GM18909 (cell line): ENCODE results near the gene RHBDL2.
"Not testable (repeated sequence)": the region's sequence is repeated elsewhere in the genome, so short reads cannot be mapped to it uniquely, and the experiment has no call there.

ENCODE experiments used
- ATAC-seq: cut with Tn5 transposase; IDR thresholded peaks from one replicate; pipeline ENCODE4 v1.9.1; 2021; ENCODE audit warnings: mild to moderate bottlenecking; ENCODE audit not compliant: unreplicated experiment, poor library complexity

RHBDL2 gene, protein sequence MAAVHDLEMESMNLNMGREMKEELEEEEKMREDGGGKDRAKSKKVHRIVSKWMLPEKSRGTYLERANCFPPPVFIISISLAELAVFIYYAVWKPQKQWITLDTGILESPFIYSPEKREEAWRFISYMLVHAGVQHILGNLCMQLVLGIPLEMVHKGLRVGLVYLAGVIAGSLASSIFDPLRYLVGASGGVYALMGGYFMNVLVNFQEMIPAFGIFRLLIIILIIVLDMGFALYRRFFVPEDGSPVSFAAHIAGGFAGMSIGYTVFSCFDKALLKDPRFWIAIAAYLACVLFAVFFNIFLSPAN

DNA sequence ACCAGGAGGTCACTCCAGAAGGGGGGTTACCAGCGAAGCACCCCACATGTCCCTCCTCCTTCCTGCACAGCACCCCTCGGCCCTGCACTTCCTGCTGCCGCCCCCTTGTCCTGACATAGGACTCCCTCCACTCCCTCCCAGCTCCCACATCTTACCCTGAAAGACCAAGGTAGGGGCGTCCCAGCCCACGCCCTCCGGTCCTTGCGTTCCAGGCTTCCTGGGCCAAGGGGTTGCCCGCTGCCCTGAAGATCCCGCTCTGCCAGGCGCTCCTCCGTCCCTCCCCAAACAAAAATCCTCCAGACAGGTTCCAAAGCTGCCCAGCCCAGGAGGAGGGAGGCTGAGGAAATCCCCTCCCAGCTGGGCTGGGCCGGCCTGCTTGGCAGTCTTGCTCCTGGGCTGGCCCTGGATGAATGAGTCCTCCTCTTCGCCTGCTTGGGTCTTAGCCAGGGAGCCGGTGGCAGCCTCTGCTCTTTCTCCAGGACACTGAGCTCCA lies at the start of gene RHBDL2:
RHBDL2 (minus strand) TSS at position 304 of the 493 bp plus-strand sequence. CDS start 22,618 bp downstream, outside the sequence.
- no peak for ATAC-seq

DNA sequence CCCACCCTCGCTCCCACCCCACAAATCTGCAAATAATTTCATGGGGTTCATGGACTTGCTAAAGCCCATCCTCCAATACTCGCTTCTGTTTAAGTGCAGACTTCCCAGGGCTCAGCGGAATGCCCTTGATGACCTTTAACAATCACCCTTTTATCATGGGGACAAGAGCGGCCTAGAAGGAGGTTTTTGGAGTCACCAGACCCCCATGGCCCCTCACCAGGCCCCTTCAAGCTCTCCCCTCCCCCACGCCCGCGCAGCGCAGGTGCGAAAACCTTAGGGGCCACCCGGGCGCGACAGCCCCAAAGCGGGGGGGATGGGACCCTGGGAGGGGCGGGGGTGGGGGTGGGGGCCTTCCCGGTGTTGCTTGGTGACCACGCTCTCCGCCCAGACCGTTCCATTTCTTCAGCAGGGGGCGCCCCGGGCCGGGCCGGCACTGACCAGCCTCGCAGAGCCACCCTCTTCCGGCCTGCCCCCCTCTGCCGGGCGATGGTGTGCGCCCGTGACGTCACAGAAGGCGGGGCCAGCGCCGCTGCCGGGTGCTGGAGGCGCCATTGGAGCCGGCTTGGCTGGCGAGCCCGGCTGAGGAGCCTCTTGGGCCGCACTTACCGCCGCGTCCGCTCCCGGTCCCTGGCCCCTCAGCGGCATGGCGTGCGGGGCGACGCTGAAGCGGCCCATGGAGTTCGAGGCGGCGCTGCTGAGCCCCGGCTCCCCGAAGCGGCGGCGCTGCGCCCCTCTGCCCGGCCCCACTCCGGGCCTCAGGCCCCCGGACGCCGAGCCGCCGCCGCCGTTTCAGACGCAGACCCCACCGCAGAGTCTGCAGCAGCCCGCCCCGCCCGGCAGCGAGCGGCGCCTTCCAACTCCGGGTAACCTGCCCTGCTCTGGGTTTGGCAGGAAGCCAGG lies 49.4 kb upstream of the RHBDL2 start, which contains the start of gene AKIRIN1:
AKIRIN1 (plus strand) TSS at position 539 of the 900 bp plus-strand sequence; CDS start at position 644, 105 bp downstream.
- ATAC-seq = peak; percentile 94

DNA sequence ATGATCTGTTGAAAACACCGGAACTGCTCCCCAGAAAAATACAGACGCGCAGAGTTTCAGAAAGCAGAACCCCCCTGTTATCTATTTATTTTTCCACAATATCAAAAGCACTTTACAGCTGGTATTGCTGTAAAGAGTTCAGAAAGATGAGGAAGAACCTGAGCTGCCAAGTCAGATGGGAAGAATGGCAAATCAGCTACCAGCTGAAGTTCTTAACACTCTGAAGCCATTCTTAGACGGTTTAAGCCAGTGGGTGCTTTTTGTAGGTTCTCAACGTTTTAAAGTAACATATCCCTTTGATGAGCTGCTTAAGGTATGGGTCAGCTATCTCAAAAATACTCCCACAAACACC lies 48.7 kb upstream of the RHBDL2 start:
- no peak for ATAC-seq

DNA sequence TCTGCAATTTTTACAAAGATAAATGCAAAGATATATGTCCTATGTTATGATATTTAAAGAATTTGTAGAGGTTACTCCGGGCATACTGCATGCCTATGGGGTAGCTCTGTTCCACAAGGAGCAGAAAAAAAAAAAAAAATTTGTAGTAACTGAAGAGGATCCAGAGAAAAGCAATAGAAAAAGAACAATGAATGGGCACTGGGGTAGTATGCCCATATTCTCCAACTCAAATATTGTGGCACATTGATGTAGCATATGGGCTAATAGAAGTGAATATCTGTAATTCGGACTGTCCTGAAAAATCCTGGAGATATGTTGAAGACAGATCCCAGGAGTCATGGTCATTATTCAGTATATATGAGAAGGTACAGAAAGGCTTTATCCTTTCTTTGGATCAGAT lies 48.3 kb upstream of the RHBDL2 start:
- no peak for ATAC-seq

DNA sequence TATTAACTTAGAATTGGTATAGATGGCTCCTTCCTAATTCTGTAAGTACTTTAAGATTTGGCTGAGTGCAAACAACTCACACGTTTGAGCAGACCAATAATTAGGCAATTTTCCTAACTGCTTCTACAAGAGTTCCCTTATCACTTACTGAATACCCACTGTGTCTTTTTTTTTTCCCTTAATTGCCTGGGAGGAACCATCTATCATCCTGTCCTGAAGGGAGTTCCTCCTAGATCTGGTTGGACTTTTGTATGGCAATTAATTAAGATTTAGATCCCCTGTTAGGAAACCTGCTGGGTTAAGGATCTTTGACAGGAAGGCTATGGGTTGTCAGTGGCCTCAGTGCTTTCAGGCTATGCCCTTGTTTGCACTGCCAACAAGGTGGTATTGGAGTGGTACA lies 37.8 kb upstream of the RHBDL2 start:
- not testable (repeated sequence) for ATAC-seq

DNA sequence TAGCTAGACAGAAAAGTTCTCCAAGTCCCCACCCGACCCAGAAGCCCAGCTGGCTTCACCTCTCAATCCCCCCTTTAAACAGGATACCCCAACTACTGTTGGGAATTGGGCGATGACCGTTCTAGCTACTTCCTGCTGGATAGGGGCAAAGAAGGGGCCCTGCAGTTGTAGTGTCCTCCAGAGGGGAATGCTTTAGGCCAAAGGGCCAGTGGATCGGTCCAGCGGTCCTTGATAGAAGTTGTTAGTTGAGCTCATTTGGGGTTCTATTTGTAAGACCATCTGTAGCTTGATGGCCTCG lies 36.6 kb upstream of the RHBDL2 start:
- ATAC-seq = not testable (repeated sequence)

DNA sequence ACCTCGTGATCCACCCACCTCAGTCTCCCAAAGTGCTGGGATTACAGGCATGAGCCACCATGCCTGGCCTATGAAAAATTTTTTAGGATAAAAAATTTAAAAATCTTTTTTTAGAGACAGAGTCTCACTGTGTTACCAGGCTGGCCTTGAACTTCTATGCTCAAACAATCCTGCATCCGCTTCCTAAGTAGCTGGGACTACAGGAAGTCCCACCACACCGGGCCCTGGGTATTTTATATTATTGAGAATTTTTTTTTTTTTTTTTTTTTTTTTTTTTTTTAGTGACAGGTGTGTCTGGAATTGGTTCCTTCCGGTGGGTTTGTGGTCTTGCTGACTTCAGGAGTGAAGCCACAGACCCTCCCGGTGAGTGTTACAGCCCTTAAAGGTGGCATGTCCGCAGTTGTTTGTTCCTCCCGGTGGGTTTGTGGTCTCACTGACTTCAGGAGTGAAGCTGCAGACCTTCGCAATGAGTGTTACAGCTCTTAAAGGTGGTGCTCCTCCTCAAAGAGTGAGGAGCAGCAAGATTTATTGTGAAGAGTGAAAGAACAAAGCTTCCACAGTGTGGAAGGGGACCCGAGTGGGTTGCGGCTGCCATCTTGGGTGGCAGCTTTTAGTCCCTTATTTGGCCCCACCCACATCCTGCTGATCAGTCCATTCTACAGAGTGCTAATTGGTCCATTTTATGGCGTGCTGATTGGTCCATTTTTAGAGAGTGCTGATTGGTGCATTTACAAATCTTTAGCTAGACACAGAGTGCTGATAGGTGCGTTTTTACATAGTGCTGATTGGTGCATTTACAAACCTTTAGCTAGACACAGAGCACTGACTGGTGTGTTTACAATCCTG lies 36.0 kb upstream of the RHBDL2 start:
- ATAC-seq = not testable (repeated sequence)

DNA sequence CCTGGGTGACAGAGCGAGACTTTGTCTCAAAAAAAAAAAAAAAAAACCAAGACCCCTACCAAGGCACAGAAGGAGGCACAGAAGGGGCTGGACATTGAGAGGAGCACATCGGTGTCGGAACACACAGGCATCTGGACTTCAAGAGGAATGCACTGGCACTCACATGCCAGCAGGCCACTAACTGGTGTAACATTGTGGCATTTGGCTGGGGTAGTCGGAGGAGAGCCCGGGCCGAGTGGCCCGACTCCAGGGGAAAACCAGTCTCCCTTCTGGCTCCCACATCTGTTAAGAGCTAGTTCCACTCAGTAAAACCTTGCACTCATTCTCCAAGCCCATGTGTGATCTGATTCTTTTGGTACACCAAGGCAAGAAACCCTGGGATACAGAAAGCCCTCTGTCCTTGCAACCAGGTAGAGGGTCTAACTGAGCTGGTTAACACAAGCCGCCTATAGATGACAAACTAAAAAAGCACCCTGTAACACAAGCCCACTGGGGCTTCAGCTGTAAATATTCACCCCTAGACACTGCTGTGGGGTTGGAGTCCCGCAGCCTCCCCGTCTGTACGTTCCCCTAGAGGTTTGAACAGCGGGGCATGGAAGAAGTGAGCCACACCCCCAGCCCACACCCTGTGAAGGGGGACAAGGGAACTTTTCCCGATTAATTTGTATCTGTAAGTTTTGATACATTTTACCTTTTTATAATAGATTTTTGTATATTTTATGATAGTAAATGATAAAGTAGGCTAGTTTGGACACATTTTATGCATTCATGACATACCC lies 32.2 kb upstream of the RHBDL2 start:
- no peak for ATAC-seq

DNA sequence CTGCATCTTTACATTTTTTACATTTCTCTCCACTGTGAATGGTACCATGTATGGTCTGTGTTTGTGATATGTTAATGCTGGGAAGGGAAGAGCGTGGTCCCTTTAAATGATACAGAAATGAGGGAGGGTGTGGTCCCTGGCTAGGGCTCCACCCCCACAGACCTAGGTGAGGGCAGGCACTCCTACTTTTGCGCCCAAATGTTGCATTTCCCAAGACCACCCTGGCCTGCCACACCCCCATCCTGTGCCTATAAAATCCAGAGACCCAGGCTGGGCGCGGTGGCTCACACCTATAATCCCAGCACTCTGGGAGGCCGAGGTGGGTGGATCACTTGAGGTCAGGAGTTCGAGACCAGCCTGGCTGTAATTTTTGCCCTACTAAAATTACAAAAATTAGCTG lies 31.5 kb upstream of the RHBDL2 start:
- not testable (repeated sequence) for ATAC-seq

DNA sequence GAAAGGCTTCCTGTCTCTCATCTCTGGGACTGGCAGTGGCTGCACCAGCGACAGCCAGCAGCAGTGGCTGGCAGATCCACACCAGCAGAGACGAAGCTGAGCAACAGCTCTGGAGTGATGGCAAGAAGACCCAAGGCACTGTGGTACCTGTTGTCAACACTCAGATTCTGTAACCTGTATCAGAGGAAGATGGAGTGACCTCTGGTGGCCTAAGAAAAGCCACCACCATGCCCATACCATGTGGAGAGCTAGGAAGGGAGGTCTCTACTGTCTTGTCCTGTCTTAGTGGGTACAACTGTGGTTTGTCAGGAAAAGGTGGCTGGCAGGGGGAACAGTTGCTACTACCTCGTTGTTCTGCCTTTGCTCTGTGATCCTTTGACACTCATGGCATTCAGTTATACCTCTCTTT lies 22.5 kb upstream of the RHBDL2 start:
- ATAC-seq = no peak

DNA sequence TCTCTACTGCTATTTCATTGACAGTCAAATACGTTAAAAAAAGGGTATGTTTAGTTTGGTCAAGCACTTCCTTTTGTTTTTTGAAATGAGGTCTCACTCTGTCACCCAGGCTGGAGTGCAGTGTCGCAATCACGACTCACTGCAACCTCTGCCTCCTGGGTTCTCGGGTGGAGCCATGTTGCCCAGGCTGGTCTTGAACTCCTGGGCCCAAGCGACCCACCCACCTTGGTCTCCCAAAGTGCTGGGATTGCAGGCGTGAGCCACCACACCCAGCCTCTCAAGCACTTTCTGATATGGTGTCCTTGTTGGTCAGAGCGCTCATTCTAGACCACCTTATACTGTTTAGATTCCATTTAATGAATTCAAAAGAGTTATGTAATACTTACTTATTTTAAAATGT lies 20.9 kb upstream of the RHBDL2 start:
- no peak for ATAC-seq

DNA sequence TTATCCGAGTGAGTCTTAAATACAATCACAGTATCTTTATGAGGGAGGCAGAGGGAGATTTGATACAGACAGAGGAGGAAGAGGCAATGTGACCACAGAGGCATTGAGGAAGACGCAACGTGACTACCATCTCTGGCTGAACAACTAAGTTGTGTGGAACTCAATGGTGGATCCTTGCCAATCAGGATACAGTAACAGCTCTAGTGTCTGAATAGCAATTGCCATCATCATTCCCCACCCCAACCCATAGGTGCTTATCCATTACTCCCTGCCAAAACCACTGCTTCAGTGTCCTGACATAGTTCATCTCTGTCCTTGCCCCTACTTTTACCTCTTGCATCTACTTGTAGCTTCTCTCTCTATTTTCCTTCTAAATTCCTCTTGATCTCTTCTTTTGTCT lies 20.5 kb upstream of the RHBDL2 start:
- ATAC-seq = no peak

DNA sequence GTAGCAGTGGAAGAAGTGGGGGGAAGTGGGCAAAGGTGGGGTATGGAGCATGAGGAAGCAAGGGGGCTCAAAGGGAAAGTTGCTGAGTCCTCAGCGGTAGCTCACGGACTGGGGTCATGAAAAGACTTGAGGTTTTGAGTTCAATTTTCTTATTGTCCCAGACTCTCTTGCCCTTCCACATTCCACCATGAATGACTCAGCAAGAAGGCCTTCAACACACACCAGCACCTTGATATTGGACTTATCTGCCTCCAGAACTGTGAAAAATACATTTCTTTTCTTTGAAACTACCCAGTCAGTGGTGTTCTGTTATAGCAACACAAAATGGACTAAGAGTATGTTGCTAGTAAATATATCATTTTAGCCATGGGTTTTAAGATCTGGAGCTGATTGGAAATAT lies 17.3 kb upstream of the RHBDL2 start:
- no peak for ATAC-seq

DNA sequence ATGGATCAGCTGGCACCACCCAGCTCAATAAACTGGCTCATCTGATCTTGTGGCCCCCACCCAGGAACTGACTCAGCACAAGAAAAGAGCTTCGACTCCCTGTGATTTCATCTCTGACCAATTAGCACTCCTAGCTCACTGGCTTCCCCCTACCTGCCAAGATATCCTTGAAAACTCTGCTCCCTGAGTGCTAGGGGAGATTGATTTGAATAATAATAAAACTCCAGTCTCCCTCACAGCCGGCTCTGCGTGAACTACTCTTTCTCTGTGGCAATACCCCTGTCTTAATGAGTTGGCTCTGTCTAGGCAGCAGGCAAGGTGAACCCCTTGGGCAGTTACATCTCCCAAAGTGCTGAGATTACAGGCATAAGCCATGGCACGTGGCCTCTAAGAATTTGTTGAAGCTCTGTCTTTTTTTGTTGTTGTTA lies 11.8 kb upstream of the RHBDL2 start:
- ATAC-seq = no peak

DNA sequence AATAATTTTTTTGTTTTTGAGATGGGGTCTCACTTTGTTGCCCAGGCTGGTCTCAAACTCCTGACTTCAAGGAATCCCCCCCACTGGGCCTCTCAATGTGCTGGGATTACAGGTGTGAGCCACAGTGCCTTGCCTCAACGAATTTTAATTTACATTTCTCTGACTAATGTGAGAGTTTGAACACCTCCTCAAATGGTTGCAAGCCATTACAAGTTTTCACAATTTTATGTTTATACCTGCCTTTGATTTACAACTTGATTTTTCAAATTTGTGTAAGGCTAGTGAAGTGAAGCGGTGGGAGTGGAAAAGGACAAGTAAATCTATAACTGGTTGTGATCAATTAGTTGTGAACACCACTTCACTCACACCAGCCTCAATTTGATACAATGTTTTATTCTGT lies 8.9 kb upstream of the RHBDL2 start:
- ATAC-seq = no peak

DNA sequence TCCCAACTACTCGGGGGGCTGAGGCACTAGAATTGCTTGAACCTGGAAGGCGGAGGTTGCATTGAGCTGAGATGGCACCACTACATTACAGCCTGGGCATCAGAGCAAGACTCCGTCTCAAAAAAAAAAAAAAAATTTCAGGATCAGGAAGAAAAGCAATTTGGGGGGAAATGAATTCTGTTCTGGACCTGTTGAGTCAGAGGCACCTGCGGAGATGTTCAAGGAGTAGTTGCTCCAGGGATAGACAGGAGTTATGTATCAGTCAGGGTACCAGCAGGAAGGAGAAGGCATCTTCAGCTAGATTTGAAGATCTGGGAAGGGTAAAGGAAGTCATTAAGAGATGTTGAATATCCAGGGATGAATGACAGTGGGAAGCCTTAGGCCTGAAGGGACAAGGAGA lies 2.9 kb upstream of the RHBDL2 start:
- ATAC-seq = no peak

DNA sequence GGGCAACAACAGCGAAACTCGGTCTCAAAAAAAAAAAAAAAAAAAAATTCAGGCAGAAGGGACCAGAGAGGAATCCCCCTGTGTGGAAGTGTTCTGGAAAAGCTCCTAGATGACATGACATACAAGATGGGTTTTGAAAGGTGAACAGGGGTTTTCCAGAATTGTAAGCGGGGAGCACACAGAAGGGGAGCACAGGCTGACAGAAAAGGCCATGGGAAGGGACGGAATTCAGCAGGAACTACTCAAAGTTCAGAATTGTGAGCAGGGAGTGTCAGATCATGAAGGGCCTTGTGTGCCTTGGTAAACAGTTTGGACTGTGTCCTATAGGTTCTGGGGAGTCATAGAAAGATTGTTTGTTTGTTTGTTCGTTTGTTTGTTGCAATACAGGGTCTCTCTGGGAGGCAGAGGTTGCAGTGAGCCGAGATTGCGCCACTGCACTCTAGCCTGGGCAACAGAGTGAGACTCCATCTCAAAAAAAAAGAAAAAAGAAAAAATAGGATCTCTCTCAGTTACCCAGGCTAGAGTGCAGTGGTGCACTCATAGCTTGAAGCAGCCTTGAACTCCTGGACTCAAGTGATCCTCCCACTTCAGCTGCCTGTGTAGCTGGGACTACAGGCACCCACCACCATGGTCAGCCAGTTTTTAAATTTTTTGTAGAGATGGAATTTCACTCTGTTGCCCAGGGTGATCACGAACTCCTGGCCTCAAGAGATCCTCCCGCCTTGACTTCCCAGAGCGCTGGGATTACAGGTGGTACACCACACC lies 1.2 kb upstream of the RHBDL2 start:
- no peak for ATAC-seq

DNA sequence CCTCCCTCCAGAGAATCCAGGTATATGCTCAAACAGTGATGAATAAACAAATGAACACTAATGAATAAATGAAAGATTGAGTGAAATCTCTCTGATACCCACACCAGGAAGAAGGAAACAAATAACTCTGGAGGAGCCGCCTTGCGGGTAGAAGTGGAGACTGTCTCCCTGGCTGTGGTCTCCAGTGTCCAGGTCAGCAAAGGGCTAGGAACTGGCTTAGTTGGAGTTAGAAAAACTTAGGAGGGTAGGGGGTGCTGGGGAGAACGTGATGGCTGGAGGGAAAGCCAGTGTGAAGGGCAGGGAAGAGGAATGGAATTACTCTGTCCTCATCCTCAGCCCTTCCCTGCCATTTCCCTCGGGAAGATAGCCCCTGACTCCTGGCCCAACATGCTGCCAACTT lies 537 bp downstream of the RHBDL2 start:
- ATAC-seq = no peak
